Medulla oblongata (tissue), 1 donor: Measurements from ENCODE around the gene KIAA0040.

Experiments
- DNase-seq: peaks from one replicate; pipeline ENCODE4 v3.0.0-alpha.2; 2015; ENCODE audit errors: extremely low spot score

Gene KIAA0040

DNA sequence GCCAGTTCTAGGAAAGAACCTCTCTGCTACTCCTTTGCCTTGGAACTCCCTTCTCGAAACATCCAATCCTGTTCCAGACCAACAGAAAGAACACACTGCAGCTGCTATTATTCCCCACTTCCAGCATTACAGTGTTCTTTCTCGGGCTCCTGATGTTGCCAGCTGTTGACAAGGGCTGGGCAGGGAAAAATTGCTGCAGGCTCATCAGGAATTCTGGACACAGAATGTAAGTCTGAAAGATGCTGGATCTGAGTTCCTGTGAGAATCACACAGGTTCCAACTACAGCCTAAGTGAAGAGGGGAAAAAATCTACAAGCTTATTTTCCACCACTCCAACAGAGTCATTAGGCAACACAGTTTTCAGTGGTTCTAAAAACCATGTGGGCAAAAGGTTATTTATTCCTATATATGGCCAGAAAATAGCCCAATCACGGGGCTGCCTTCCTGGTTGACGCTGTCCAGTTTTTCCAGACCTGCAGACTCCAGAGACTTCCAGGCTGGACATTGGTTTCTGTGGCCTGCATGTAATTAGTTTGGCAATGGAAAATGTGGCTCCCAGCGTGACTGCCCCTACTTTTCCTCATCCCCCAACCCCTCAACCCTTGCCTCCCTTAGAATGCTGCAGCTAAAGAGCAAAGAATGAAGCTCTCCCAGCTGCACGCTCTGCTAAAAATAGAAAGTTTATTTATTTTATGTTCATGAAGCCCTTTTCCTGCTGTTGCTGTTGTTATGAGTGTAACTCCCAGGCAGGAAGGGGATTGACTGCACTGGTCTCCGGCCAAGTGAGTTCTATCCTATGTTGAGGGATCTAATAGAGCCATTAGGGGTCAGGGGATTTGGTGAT is 8.3 kb upstream of the KIAA0040 start:
- DNase-seq, result no peak

GRCh38 chr1:175198332-175198731 is 5.8 kb upstream of the KIAA0040 start:
- DNase-seq, result no peak

- DNase-seq, result no peak
Measured at GRCh38 chr1:175197531-175197930, 5.0 kb upstream of the KIAA0040 start.

DNA sequence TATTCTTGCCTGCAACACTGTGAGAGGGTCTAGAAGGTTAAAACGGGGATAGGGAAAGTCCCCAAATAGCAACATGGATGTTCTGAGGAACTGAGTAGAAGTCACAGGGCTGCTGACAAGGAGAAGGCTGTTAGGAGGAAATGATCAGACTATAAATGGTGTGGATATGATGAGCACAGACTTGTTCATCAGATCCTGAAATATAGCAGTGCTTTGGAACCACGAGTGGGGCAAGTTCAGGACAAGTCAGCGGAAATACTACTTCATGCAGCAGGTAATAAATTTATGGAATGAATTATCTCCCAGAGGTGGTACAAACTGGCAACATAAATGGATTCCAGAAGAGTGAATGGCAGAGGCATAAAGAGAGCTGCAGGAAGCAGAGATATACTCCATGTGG is 3.2 kb upstream of the KIAA0040 start:
- DNase-seq, result peak; percentile 31

DNA sequence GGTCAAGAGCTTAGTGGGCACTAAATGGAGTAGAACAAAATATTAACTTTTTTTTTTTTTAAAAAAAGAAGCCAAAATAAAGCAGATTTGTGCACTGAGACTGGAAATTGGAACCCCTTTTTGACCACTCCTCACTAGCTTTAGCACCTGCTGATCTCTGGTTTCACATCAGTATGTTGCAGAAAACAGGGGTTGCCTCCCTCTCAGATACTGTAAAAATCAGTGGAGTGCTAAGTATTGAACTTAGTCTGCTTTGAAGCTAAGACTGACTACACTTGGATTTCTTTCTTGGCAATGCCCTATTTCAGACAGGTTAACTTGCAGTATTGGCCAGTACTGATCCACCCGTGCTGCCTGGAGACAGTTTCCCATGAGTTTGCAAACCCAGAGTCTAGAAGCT is 2.7 kb upstream of the KIAA0040 start:
- DNase-seq, result no peak

DNA sequence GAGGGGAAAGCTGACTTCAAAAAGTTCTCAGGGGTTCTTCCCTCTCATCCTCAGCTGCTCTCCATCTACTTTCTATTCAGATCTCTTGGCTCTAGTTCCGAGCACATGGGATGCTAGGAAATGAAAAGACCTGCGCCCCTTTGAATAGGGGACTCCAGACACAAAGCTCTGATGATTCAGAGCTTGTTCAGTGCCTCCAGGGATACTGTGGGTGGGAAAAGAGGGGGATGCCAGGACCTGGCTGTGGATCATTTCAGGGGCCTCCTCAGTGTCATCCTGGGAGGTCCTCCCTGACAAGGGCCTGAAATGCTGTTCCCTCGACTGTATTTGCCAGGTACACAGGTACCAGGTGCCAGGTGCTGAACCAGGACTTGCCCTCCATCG is 943 bp upstream of the KIAA0040 start:
- no peak for DNase-seq

DNA sequence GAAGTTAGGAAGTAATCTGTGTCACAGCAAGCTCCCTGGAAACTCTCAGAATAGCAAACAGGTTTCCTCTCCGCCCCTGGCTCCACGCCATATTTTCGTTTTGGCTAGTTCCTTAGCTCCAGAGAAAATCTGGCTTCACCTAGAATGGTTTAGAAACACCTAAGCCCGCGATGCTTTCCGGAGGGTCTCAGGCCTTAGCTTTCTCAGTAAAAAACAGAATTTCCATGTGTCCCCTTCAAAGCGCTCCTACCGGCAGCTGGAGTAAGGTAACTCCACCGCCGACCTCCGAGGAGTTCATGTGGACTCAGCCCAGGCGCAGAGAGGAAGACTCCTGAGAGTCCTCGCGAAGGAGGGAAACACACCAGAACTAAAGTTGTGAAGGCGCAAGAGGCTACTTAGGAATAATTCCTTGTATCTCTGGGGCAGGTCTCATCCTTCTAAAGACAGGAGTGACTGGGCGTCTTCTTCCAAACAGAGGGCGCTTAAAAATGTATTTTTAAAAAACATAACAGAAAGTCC is 406 bp downstream of the KIAA0040 start:
- DNase-seq, result peak; percentile 29

DNA sequence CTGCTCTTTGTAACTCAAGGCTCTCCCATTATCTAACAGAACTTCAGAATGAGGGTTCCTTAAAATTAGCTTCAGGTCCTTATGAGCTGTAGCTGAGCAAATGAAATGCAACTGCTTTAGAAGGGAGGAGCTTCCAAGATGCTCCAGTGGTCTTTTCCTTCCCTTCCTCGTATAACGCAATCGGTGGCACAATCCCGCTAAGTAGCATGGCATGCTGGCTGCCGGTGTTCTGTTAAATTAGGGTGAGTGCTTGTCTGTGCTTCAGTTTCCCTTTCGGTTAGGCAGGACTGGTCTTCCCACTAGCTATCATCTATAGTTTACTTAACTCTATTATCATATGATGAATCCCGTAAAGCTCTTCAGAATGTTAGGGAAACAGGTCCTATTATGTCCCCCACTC is 917 bp downstream of the KIAA0040 start:
- DNase-seq, result peak; percentile 9

GRCh38 chr1:175188936-175189335 is 3.6 kb downstream of the KIAA0040 start:
- DNase-seq, result peak; percentile 53

- no peak for DNase-seq
Measured at GRCh38 chr1:175186433-175187160, 6.0 kb downstream of the KIAA0040 start.

DNA sequence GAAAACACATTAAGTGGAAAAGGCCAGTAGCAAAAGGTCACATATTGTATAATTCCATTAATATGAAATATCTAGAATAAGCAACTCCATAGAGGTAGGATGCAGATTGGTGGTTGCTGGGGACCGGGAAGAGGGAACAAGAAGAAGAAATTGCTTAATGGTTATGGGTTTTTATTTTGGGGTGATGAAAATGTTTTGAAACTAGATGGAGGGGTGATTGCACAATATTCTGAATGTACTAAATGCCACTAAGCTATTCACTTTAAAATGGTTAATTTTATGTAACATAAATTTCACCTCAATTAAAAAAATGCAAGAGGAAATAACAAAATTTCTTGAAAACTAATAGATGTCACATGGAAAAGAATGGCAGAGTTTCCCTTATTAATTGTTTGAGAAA is 6.7 kb downstream of the KIAA0040 start:
- DNase-seq, result no peak

DNA sequence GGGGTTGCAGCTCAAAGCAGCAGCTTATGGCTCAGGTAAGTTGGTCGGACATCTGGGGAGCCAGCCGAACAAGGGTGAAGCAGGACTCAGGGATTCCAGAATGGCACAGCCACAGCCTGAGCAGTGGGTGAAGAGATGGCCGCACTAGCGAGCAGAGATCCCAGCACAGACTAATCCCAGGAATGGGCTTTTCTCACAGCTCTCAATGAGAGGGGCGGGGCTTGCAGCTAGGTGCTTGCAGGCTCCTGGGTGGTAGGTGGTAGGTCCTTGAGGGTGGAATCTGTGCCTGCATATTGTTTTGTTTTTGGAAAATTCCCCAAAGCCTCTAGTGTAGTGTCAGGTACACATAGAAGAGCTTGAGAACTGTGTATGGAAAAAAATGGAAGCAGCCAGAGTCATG is 9.0 kb downstream of the KIAA0040 start:
- no peak for DNase-seq

- DNase-seq, result no peak
Measured at GRCh38 chr1:175182201-175182746, 10.3 kb downstream of the KIAA0040 start.

DNA sequence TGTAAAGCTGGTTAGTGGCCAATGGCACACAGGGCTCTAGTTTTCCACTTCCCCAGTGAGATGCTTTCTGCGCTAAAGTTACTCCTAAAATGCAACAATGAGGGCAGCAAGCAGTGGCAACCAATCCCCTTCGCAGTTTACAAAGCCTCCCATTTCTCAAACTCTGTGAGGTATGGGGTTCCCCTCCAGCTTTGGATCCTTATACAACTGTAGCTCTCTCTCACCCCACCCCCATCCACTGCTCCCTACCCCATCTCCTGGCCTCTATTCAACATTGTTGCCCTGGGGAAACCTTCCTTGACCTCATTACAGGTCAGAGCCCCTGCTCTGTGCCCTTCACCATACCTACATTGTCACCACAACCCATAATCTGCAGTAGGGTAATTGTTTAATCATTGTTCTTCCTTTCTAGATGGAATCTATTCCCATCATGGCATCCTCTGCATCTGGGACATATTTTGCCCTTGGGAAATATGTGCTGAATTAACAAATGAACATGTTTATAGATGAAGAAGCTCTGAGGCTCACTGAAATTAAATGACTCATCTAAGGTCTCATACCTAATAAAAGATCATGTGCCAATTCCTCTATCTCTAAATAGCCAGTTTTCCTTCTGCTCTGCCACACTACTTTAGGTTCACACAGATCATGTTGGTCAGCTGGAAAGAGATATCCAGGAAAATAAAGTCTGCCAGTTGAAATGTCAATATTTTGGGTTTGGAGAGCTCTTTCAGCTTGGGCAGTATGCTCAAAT is 12.6 kb downstream of the KIAA0040 start:
- no peak for DNase-seq

GRCh38 chr1:175178456-175178855 is 14.1 kb downstream of the KIAA0040 start:
- no peak for DNase-seq

- no peak for DNase-seq
Measured at GRCh38 chr1:175178056-175178455, 14.5 kb downstream of the KIAA0040 start.

DNA sequence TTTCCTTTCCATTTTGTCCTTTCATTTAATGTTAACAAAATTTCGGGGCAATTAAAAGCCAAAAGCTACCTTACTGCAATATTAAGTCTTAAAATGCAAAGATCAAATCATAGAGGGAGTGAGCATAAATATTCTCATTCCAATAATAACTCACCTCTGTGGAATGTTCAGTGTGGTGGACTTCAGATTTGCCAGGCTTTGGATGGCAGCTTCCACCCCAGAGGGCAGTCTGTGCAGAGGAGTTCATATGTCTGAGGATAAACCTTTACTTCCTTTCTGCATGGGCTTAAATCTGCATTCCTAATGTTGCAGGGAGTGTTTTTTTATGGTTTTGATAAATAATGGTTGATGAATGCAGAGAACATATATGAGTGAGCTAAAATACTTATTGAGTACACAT is 16.3 kb downstream of the KIAA0040 start:
- no peak for DNase-seq

- no peak for DNase-seq
Measured at GRCh38 chr1:175174309-175175102, 18.1 kb downstream of the KIAA0040 start.

- no peak for DNase-seq
Measured at GRCh38 chr1:175173531-175173930, 19.0 kb downstream of the KIAA0040 start.

DNA sequence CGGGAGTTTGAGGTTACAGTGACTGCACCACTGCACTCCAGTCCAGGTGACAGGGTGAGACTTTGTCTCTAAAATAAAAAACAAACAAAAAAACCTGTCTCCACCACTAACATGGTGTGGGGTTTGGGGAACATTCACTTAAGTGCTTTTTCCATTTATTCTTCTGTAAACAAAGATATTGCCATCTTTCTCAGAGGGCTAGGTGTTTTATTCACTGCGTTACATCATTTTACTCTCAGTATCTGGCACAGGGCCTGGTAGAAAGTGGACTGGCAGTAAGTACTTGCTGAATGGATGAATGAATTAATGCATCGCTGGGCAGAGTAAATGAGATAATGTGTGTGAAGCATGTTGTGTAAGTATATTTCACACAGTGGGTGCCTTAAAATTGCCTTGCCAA is 20.1 kb downstream of the KIAA0040 start:
- DNase-seq, result no peak
